ENCODE results near the gene ZNF609.
"Not testable (repeated sequence)": the region's sequence is repeated elsewhere in the genome, so short reads cannot be mapped to it uniquely, and the experiment has no call there.

ZNF609 gene

DNA sequence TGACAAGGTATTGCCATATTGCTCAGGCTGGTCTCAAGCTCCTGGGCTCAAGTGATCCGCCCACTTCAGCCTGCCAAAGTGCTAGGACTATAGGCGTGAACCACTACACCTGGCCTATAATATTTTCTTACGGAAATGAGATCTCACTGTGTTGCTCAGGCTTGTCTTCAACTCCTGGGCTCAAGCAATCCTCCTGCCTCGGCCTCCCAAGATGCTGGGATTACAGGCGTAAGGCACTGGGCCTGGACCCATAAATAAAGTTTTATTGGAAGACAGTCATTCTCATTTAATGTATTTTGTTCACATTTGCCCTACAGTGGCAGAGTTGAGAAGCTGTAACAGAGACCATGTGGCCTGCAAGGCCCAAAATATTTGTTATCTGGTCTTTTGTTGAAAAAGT, 173.0 kb downstream of the ZNF609 start:
- Histone ChIP-seq H3K36me3 (ENCODE audit: control insufficient read depth, insufficient read depth, low read length) (no peaks in the 10 kb centered on the region), H3K27ac (ENCODE audit: low read depth, low read length) (no peak overlapping the region), H3K4me1 (ENCODE audit: control insufficient read depth, insufficient read depth, low read length) (peaks cover 22% of the 10 kb centered on the region)

DNA sequence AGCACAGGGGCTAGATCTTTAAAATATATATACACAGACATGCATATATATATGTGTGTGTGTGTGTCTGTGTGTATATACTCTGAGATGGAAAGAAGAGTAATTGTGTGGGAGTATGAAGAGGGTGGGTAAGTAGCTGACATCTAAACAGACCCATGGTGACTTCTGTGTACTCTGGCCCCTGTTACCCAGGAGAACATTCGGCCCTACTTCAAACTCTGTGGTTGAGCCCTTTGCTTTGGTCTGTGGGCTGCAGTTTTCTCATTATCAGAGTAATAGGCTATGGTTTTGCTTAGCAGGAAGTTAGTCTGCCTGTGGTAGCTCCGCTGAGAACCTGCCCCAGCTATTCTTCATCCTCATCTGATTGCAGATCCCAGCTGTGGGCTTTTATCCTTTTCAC, 173.6 kb downstream of the ZNF609 start:
- Histone ChIP-seq H3K4me3 (ENCODE audit: low read length) (no peak overlapping the region), H3K9ac (ENCODE audit: low read length) (no peak overlapping the region), H3K36me3 (ENCODE audit: control insufficient read depth, insufficient read depth, low read length) (no peaks in the 10 kb centered on the region), H3K27ac (ENCODE audit: low read depth, low read length) (no peak overlapping the region), H3K27me3 (ENCODE audit: control insufficient read depth, insufficient read depth, low read length) (no peaks in the 10 kb centered on the region), H3K4me1 (ENCODE audit: control insufficient read depth, insufficient read depth, low read length) (peaks cover 22% of the 10 kb centered on the region)

More for the DNA sequence above, 173.0 kb downstream of the ZNF609 start:
- no peaks in the 10 kb centered on the region for H3K27me3 ChIP-seq (ENCODE audit: control insufficient read depth, insufficient read depth, low read length)
- no peak overlapping the region for H3K9ac ChIP-seq (ENCODE audit: low read length)
- H3K4me3 ChIP-seq (ENCODE audit: low read length), result no peak overlapping the region

DNA sequence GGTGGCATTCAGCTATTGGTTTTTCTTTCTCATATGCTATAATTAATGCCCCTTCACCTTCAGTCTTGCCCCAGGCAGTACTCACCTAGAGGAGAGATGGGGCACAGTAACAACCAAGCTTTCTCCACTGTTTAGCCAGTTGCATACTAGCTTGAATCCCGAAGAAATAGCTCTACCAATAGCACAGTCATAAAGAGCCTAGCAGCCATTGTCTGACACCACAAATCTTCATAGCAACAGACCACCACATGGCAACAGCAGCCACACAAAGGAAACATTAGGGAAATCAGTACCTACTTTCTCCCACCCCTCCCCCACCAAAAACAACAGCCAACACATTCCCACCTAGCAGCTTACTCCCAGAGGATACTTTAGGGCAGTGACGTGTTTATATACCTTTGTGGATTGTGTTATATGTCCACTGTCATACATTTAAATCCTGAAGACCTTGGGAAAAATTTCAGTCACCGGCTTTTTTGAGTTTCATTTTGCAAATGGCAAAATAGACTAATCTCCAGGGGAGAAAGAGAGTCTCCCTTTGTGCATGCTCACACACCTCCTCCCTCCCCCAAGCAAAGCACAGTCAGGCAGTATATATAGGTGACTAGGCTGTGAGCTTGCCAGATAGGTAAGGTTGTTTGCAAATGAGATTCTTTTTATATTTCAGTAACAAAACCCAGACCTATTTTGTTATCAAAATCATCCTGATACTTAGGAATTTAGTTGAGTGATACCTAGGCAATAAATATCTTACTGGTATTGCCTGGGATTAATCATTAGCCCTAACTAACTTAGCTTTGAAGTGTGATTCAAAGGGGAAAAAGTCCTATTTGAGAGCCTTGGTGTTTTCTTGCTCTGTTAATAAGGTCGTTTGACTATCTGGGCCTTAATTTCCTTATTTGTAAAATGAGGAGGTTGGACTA, 174.5 kb downstream of the ZNF609 start:
- Histone ChIP-seq H3K4me1 (ENCODE audit: control insufficient read depth, insufficient read depth, low read length) (peaks cover 22% of the 10 kb centered on the region), H3K4me3 (ENCODE audit: low read length) (no peak overlapping the region), H3K36me3 (ENCODE audit: control insufficient read depth, insufficient read depth, low read length) (no peaks in the 10 kb centered on the region), H3K27ac (ENCODE audit: low read depth, low read length) (no peak overlapping the region), H3K27me3 (ENCODE audit: control insufficient read depth, insufficient read depth, low read length) (no peaks in the 10 kb centered on the region), H3K9ac (ENCODE audit: low read length) (no peak overlapping the region)

DNA sequence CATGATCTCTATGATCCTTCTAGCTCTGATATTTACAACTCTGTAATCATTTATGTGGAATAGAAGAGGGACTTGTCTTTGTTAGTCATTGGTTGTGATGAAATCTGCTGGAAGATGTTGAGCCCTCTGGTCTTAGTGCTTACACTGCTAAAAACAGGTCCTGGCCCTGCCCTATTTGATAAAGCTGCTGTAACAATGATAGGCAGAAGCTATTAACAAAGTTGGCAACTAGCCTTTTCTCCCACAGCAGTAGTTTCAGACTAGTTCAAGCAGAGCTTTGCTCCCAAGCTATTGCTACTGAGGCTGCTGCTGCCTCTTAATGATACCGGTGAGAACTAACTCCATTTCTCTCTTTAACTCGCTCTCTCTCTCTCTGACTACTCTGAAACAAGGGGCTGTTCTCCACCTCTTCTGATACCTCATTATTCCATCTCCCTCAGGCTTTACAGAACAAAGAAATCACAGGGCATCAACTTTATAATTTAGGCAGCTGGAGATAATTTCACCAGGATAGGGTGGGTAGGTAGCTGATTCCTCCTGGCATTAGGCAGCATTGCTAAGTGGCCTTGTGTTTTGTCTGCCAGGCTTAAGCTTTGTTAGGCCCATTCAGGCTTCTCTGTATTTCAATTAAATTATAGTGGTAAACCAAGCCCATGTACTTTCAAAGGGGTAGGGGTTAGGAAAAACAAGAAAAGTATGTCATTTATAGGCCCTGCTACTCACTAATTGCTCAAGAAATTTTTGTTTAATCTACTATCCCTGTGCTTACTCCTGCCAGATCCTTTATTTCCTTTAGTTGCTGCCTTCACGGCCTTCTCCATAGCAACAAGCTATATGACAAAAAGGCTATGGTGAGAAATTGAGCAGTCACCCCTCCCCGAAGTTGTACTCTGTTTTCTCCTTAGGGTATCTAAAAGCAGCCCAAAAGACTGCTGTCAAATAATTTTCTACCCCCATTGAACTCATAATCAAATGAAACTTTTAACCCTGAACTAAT, 175.4 kb downstream of the ZNF609 start:
- H3K4me3 ChIP-seq (ENCODE audit: low read length), result no peak overlapping the region
- peak overlapping the region; percentile 31 for H3K27ac ChIP-seq (ENCODE audit: low read depth, low read length)
- H3K9ac ChIP-seq (ENCODE audit: low read length), result no peak overlapping the region
- peaks cover 26% of the 10 kb centered on the region for H3K4me1 ChIP-seq (ENCODE audit: control insufficient read depth, insufficient read depth, low read length)
- no peaks in the 10 kb centered on the region for H3K36me3 ChIP-seq (ENCODE audit: control insufficient read depth, insufficient read depth, low read length)
- no peaks in the 10 kb centered on the region for H3K27me3 ChIP-seq (ENCODE audit: control insufficient read depth, insufficient read depth, low read length)

DNA sequence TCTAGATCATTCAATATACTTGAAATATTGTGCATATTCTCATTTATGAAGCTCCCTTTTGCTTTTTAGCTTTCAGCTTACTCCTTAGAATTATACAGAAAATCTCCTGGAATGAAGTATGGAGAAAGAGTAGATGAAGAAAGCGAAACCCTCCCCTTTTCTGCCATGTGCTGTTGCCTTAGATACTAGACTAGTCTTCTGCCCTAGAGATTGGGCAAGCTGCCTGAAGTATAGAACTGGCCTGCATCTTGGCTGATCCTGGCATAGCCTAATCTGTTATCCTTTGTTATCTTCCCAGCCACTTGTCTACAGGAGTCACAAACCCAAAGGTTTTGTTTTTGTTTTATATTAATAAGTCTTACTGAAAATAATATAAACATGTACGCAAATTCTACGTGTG, 176.2 kb downstream of the ZNF609 start:
- Histone ChIP-seq H3K4me3 (ENCODE audit: low read length) (no peak overlapping the region), H3K4me1 (ENCODE audit: control insufficient read depth, insufficient read depth, low read length) (peaks cover 27% of the 10 kb centered on the region), H3K27me3 (ENCODE audit: control insufficient read depth, insufficient read depth, low read length) (no peaks in the 10 kb centered on the region), H3K9ac (ENCODE audit: low read length) (no peak overlapping the region), H3K27ac (ENCODE audit: low read depth, low read length) (no peak overlapping the region), H3K36me3 (ENCODE audit: control insufficient read depth, insufficient read depth, low read length) (no peaks in the 10 kb centered on the region)

GRCh38 chr15:64637412-64637811, 177.0 kb downstream of the ZNF609 start:
- Histone ChIP-seq H3K27ac (ENCODE audit: low read depth, low read length) (no peak overlapping the region), H3K4me1 (ENCODE audit: control insufficient read depth, insufficient read depth, low read length) (peaks cover 27% of the 10 kb centered on the region), H3K9ac (ENCODE audit: low read length) (no peak overlapping the region), H3K4me3 (ENCODE audit: low read length) (no peak overlapping the region), H3K27me3 (ENCODE audit: control insufficient read depth, insufficient read depth, low read length) (no peaks in the 10 kb centered on the region), H3K36me3 (ENCODE audit: control insufficient read depth, insufficient read depth, low read length) (no peaks in the 10 kb centered on the region)

- H3K27ac ChIP-seq (ENCODE audit: low read depth, low read length); H3K36me3 ChIP-seq (ENCODE audit: control insufficient read depth, insufficient read depth, low read length); H3K9ac ChIP-seq (ENCODE audit: low read length); H3K27me3 ChIP-seq (ENCODE audit: control insufficient read depth, insufficient read depth, low read length); H3K4me3 ChIP-seq (ENCODE audit: low read length): not testable (repeated sequence)
- peaks cover 23% of the 10 kb centered on the region for H3K4me1 ChIP-seq (ENCODE audit: control insufficient read depth, insufficient read depth, low read length)
Observed at GRCh38 chr15:64639744-64640143, 179.4 kb downstream of the ZNF609 start.

DNA sequence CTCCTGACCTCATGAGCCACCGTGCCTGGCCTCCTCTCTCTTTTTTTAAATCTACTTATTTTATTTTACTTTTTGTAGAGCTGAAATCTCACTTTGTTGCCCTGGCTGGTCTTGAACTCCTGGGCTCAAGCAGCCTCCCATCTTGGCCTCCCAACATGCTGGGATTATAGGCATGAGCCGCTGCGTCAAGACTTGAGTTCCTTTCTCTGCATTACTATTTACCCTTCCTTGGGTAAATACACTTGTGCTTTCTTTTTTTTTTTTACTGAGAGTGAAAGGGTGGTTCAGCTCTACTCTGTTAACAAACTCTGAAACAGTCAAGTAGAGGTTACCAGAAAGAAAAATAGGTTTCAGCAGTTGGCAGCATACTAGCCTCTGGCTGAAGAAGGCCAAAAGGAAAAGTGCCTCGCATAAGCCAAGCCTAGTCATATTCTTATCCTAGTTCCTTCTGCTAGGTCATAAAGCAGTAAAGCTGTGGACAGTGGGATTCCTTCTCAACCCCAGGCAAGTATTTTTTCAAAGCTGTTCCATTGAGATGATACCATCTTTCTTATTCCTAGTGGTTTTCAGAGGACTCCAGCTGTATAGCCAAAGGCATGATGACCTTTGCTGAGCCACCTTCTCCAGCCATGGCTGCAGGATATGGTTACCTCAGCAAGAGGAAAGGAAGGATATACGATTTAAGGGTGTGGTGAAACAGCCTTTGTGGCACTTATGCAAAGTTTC, 179.9 kb downstream of the ZNF609 start:
- H3K27me3 ChIP-seq (ENCODE audit: control insufficient read depth, insufficient read depth, low read length), result no peaks in the 10 kb centered on the region
- H3K36me3 ChIP-seq (ENCODE audit: control insufficient read depth, insufficient read depth, low read length), result no peaks in the 10 kb centered on the region
- no peak overlapping the region for H3K4me3 ChIP-seq (ENCODE audit: low read length)
- no peak overlapping the region for H3K9ac ChIP-seq (ENCODE audit: low read length)
- H3K4me1 ChIP-seq (ENCODE audit: control insufficient read depth, insufficient read depth, low read length), result peaks cover 17% of the 10 kb centered on the region
- H3K27ac ChIP-seq (ENCODE audit: low read depth, low read length), result no peak overlapping the region

GRCh38 chr15:64642875-64643274, 182.5 kb downstream of the ZNF609 start:
- no peak overlapping the region for H3K4me3 ChIP-seq (ENCODE audit: low read length)
- H3K4me1 ChIP-seq (ENCODE audit: control insufficient read depth, insufficient read depth, low read length), result peaks cover 5% of the 10 kb centered on the region
- no peaks in the 10 kb centered on the region for H3K27me3 ChIP-seq (ENCODE audit: control insufficient read depth, insufficient read depth, low read length)
- H3K27ac ChIP-seq (ENCODE audit: low read depth, low read length), result no peak overlapping the region
- no peak overlapping the region for H3K9ac ChIP-seq (ENCODE audit: low read length)
- H3K36me3 ChIP-seq (ENCODE audit: control insufficient read depth, insufficient read depth, low read length), result no peaks in the 10 kb centered on the region

DNA sequence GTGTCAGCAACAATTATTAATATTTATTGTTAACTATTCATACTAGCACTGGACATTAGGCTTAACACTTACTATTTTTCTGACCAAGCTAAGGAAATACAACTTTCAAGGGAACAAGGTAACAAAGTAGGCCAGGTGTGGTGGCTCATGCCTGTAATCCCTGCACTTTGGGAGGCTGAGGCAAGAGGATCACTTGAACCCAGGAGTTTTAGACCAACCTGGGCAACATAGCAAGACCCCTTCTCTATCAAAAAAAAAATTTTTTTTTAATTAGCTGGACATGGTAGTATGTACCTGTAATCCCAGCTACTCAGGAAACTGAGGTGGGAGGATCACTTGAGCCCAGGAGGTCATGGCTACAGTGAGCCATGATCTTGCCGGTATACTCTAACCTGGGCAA, 183.3 kb downstream of the ZNF609 start:
- H3K4me3 ChIP-seq (ENCODE audit: low read length), result no peak overlapping the region
- H3K36me3 ChIP-seq (ENCODE audit: control insufficient read depth, insufficient read depth, low read length), result no peaks in the 10 kb centered on the region
- no peaks in the 10 kb centered on the region for H3K27me3 ChIP-seq (ENCODE audit: control insufficient read depth, insufficient read depth, low read length)
- H3K27ac ChIP-seq (ENCODE audit: low read depth, low read length), result no peak overlapping the region
- H3K4me1 ChIP-seq (ENCODE audit: control insufficient read depth, insufficient read depth, low read length), result peaks cover 5% of the 10 kb centered on the region
- no peak overlapping the region for H3K9ac ChIP-seq (ENCODE audit: low read length)

DNA sequence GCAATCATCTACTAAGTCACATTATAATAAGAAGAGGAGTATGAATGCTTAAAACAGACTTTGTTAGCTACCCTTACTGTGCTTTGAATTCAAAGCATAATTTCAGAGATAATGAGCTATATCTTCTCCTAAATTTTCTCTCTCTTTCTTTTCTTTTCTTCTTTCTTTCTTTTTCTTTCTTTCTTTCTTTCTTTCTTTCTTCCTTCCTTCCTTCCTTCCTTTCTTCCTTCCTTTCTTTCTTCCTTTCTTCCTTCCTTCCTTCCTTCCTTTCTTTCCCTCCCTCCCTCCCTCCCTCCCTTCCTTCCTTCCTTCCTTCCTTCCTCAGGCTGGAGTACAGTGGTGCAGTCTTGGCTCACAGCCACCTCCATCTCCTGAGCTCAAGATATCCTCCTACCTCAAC, 184.4 kb downstream of the ZNF609 start:
- H3K4me1 ChIP-seq (ENCODE audit: control insufficient read depth, insufficient read depth, low read length); H3K4me3 ChIP-seq (ENCODE audit: low read length); H3K9ac ChIP-seq (ENCODE audit: low read length); H3K27ac ChIP-seq (ENCODE audit: low read depth, low read length); H3K27me3 ChIP-seq (ENCODE audit: control insufficient read depth, insufficient read depth, low read length); H3K36me3 ChIP-seq (ENCODE audit: control insufficient read depth, insufficient read depth, low read length): not testable (repeated sequence)

DNA sequence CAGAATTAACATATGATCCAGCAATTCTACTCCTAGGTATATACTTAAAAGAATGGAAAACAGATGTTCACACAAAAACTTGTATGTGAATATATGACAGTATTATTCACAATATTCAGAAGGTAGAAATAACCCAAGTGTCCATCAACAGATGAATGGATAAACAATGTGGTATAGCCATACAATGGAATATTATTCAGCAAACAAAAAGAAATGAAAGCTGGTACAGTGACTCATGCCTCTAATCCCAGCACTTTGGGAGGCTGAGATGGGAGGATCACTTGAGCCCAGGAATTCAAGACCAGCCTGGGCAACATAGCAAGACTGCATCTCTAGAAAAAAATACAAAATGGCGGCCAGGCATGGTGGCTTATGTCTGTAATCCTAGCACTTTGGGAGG, 185.6 kb downstream of the ZNF609 start:
- H3K4me1 ChIP-seq (ENCODE audit: control insufficient read depth, insufficient read depth, low read length), result no peaks in the 10 kb centered on the region
- H3K36me3 ChIP-seq (ENCODE audit: control insufficient read depth, insufficient read depth, low read length), result no peaks in the 10 kb centered on the region
- no peak overlapping the region for H3K4me3 ChIP-seq (ENCODE audit: low read length)
- H3K9ac ChIP-seq (ENCODE audit: low read length), result no peak overlapping the region
- no peaks in the 10 kb centered on the region for H3K27me3 ChIP-seq (ENCODE audit: control insufficient read depth, insufficient read depth, low read length)
- H3K27ac ChIP-seq (ENCODE audit: low read depth, low read length), result no peak overlapping the region

Measured in rectal smooth muscle tissue (tissue), 1 donor.